Measurements from ENCODE around the gene DNAH2.

- TF ChIP-seq POLR2A (IDR thresholded peaks at IDR 0.05) = no peak
- no peak for TF ChIP-seq CTCF (IDR thresholded peaks at IDR 0.05)
Measured at GRCh38 chr17:7832431-7832830, 114.9 kb downstream of the DNAH2 start.
